Measurements from ENCODE around the gene DDIAS.

Gene DDIAS

DNA sequence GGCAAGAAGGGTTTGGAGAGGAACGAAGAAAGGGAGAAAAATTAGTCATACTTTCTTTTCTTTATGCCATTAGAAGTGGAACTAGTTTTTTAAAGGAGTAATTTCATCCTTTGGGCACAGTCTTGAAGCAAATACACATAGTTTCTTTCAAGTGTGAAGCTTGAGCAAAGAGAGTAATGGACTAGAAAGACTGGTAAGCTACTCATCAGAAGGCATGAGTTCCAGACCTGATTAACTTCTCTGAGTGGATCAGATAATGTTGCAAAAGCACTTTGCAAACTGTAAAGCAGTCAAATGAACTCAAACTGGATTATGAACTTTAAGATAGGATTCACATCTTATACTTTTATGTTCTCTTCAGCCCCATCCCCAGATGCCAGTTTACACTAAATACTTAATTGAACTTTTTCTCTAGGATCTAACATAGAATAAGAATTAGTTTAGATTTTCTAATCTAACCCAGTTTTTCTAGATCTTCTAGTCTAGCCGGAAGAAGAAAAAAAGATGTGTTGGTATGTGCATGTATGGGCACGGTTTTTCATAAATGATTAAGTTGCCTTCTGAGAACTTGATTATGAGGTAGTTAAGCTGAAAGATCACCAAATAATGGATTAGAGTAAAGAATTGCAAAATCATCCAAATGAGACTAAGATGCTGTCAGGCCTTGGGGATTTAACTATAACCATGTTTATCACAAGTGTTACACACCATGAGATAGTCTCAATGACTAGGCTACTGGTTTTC is 2.5 kb downstream of the DDIAS start:
- peak overlapping the region; percentile 93 for H3K4me3 ChIP-seq (ENCODE audit: low read depth, low read length)
- DNase-seq (ENCODE audit: low read depth): no peak
- TF ChIP-seq, protein P1, sequence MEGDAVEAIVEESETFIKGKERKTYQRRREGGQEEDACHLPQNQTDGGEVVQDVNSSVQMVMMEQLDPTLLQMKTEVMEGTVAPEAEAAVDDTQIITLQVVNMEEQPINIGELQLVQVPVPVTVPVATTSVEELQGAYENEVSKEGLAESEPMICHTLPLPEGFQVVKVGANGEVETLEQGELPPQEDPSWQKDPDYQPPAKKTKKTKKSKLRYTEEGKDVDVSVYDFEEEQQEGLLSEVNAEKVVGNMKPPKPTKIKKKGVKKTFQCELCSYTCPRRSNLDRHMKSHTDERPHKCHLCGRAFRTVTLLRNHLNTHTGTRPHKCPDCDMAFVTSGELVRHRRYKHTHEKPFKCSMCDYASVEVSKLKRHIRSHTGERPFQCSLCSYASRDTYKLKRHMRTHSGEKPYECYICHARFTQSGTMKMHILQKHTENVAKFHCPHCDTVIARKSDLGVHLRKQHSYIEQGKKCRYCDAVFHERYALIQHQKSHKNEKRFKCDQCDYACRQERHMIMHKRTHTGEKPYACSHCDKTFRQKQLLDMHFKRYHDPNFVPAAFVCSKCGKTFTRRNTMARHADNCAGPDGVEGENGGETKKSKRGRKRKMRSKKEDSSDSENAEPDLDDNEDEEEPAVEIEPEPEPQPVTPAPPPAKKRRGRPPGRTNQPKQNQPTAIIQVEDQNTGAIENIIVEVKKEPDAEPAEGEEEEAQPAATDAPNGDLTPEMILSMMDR (IDR thresholded peaks at IDR 0.05; ENCODE audit: low read depth, low read length): no peak

DNA sequence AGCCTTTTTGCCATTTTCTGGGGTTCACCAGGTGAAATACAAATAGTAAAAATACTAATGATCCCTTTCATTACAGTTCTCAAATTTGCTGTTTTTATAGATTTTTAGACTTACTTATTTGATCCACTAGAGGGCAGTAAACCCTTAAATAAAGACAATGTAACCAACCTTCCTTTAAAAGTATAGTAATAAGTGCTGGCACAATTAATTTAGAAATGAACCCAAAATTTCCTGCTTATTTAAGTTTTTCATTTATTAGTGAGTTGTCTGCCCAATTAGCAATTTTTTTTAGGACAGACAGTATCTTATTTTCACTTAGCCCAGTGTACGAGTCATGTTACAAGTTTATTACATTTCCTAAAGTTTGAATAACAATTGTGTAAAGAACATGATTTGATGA is 4.7 kb downstream of the DDIAS start:
- TF ChIP-seq MYC (IDR thresholded peaks at IDR 0.05; ENCODE audit: low read depth, low read length): no peak
- TF ChIP-seq, protein P1 (IDR thresholded peaks at IDR 0.05; ENCODE audit: low read depth, low read length): peak; percentile 9
- TF ChIP-seq, protein P2, sequence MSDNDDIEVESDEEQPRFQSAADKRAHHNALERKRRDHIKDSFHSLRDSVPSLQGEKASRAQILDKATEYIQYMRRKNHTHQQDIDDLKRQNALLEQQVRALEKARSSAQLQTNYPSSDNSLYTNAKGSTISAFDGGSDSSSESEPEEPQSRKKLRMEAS (IDR thresholded peaks at IDR 0.05; ENCODE audit: low read depth, low read length): no peak
- peak; percentile 45 for DNase-seq (ENCODE audit: low read depth)
- H3K4me3 ChIP-seq (ENCODE audit: low read depth, low read length): no peak overlapping the region

DNA sequence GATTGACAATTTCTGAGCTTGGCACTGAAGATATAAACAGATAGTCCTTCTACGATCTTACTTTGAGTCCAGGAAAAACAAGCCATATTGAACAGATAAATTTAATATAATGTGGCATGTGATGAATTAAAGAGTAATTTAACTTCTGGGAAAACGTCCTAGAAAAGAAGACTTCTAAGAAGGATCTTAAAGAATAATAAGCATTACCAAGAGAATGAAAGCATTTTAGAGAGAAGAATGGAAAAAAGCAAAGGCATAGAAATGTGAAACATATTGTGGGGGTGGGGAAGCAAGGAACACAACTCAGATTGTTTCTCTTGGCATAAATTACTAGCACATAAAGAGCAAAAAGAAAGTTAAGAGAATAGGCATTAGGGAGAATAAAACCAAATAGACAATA is 5.4 kb downstream of the DDIAS start:
- TF ChIP-seq, protein P2 (IDR thresholded peaks at IDR 0.05; ENCODE audit: low read depth, low read length): no peak
- TF ChIP-seq, protein P1 (IDR thresholded peaks at IDR 0.05; ENCODE audit: low read depth, low read length): no peak
- TF ChIP-seq POLR2A (IDR thresholded peaks at IDR 0.05; ENCODE audit: extremely low read depth, insufficient read length) (no peak), MYC (IDR thresholded peaks at IDR 0.05; ENCODE audit: low read depth, low read length) (no peak)
- DNase-seq (ENCODE audit: low read depth): no peak
- no peak overlapping the region for H3K4me3 ChIP-seq (ENCODE audit: low read depth, low read length)

DNA sequence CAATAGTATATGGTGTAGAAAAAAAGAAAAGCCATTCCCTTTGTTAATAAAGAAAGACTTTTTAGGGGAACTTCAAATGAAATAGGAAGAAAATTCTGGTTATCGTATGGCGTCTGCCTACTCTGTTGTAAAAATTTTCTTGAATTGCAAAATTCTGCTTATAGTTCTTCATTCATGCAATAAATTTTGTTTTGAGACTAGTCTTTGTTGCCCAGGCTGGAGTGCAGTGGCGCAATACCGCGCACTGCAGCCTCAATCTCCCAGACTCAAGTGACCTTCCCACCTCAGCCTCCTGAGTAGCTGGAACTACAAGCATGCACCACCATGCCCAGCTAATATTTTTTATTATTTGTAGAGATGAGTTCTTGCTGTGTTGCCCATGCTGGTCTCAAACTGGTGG is 5.8 kb downstream of the DDIAS start:
- TF ChIP-seq, protein P1 (IDR thresholded peaks at IDR 0.05; ENCODE audit: low read depth, low read length): no peak
- TF ChIP-seq POLR2A (IDR thresholded peaks at IDR 0.05; ENCODE audit: extremely low read depth, insufficient read length): no peak
- TF ChIP-seq, protein P2 (IDR thresholded peaks at IDR 0.05; ENCODE audit: low read depth, low read length): no peak
- TF ChIP-seq MYC (IDR thresholded peaks at IDR 0.05; ENCODE audit: low read depth, low read length): no peak
- no peak overlapping the region for H3K4me3 ChIP-seq (ENCODE audit: low read depth, low read length)
- peak; percentile 46 for DNase-seq (ENCODE audit: low read depth)

DNA sequence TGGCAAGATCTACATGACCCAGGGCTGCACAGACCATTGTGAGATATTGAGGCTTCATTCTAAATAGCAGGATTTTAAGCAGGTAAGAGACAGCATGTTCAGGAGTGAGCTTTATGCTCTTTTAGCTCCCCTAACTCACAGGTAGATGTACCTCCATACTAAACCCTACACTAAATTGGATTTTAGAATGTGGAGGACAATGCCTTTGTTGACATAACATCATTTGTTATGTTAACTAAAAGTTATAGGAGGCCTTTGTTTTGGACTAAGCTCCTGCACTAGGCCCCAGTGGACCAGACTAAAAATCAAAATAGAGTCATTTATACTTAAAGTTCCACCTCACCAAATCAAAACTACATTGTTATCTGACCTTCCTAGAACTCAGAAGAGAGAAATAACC is 6.8 kb downstream of the DDIAS start:
- no peak for DNase-seq (ENCODE audit: low read depth)
- no peak overlapping the region for H3K4me3 ChIP-seq (ENCODE audit: low read depth, low read length)

More for the DNA sequence above, 6.8 kb downstream of the DDIAS start:
- TF ChIP-seq, protein P1 (IDR thresholded peaks at IDR 0.05; ENCODE audit: low read depth, low read length): no peak
- no peak for TF ChIP-seq MYC (IDR thresholded peaks at IDR 0.05; ENCODE audit: low read depth, low read length)
- no peak for TF ChIP-seq POLR2A (IDR thresholded peaks at IDR 0.05; ENCODE audit: extremely low read depth, insufficient read length)
- TF ChIP-seq, protein P2 (IDR thresholded peaks at IDR 0.05; ENCODE audit: low read depth, low read length): no peak
